Measurements from ENCODE around the gene BANF1. TPM values are rescaled to one million over a fixed set of nuclear protein-coding genes. Genes with fewer than 3 reads are reported as not detected.

BANF1 gene
- total and polyA plus RNA-seq, 9 of the 15 experiments (the other 6 are each of a cell fraction or from before 2014, with no cell fraction given), result 108 to 651 (median 263) TPM

DNA sequence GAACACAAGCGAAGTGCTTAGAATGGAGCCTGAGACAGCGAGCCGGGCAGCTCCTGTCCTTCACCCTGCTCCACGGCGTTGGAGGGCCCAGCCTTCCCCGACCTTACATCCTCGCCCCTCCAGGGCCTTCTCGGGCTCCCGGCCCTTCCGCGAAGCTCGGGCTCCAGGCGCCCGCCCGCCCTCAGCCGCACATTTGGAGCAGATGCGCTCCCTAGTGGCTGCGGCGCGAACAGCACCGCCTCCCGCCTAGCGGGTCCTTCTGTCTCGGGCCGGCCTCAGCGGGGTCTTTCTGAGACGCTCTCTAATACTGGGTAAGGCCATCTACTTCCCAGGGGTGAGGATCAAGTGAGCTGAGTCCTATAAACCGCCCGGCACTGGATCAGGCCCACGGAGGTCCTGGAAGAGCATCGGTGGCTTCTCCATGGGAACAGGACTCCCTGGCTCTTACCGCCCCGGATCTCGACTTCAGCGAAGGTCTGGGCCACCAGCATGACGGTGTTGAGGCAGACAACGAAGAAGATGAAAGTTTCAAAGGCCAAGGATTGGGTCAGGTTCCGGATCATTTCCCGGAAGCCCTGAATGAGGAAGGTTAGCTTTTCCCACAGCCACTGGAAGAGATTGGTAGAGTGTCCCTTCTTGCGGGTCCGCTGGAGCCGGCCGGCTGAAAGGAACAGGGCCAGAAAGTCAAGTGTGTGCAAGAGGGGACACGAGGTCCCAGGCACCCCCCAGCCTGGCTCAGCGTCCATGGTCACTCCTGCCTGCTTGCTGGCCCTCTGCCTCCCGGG, 20.3 kb downstream of the BANF1 start (continued):
- no peak for TF ChIP-seq RFX5 (IDR thresholded peaks at IDR 0.05; ENCODE audit: low read depth, low read length)
- no peak for TF ChIP-seq ZBTB1 (CRISPR knock-in tag; IDR thresholded peaks at IDR 0.05; ENCODE audit: borderline replicate concordance, low read depth)
- TF ChIP-seq HCFC1 (IDR thresholded peaks at IDR 0.05; ENCODE audit: low read depth, low read length), result 0 out of 2 replicates have a peak, but pooled peaks have one; percentile 31
- peak; percentile 21 for TF ChIP-seq NEUROD1 (IDR thresholded peaks at IDR 0.05; ENCODE audit: borderline replicate concordance, low read depth, low read length, partially characterized antibody)
- TF ChIP-seq, protein P1, sequence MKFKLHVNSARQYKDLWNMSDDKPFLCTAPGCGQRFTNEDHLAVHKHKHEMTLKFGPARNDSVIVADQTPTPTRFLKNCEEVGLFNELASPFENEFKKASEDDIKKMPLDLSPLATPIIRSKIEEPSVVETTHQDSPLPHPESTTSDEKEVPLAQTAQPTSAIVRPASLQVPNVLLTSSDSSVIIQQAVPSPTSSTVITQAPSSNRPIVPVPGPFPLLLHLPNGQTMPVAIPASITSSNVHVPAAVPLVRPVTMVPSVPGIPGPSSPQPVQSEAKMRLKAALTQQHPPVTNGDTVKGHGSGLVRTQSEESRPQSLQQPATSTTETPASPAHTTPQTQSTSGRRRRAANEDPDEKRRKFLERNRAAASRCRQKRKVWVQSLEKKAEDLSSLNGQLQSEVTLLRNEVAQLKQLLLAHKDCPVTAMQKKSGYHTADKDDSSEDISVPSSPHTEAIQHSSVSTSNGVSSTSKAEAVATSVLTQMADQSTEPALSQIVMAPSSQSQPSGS (CRISPR knock-in tag; IDR thresholded peaks at IDR 0.05), result no peak
- TF ChIP-seq ZFP30 (CRISPR knock-in tag; IDR thresholded peaks at IDR 0.05; ENCODE audit: borderline replicate concordance), result no peak
- no peak for TF ChIP-seq ZNF561 (CRISPR knock-in tag; conservative IDR thresholded peaks at IDR 0.05)
- TF ChIP-seq SRF (CRISPR knock-in tag; IDR thresholded peaks at IDR 0.05), result peak in 1 of 2 experiments; percentile 59; a peak in 1 of 4 replicates
- TF ChIP-seq, protein P2, sequence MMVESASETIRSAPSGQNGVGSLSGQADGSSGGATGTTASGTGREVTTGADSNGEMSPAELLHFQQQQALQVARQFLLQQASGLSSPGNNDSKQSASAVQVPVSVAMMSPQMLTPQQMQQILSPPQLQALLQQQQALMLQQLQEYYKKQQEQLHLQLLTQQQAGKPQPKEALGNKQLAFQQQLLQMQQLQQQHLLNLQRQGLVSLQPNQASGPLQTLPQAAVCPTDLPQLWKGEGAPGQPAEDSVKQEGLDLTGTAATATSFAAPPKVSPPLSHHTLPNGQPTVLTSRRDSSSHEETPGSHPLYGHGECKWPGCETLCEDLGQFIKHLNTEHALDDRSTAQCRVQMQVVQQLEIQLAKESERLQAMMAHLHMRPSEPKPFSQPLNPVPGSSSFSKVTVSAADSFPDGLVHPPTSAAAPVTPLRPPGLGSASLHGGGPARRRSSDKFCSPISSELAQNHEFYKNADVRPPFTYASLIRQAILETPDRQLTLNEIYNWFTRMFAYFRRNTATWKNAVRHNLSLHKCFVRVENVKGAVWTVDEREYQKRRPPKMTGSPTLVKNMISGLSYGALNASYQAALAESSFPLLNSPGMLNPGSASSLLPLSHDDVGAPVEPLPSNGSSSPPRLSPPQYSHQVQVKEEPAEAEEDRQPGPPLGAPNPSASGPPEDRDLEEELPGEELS (CRISPR knock-in tag; IDR thresholded peaks at IDR 0.05; ENCODE audit: borderline replicate concordance), result no peak
- TF ChIP-seq FIP1L1 (IDR thresholded peaks at IDR 0.05; ENCODE audit: low read depth, low read length, poor library complexity, severe bottlenecking), result peak; percentile 47
- no peak for TF ChIP-seq TOE1 (IDR thresholded peaks at IDR 0.05; ENCODE audit: borderline replicate concordance)
- no peak for TF ChIP-seq TOE1 (CRISPR knock-in tag; IDR thresholded peaks at IDR 0.05; ENCODE audit: borderline replicate concordance, low read depth)
- TF ChIP-seq, protein P3, sequence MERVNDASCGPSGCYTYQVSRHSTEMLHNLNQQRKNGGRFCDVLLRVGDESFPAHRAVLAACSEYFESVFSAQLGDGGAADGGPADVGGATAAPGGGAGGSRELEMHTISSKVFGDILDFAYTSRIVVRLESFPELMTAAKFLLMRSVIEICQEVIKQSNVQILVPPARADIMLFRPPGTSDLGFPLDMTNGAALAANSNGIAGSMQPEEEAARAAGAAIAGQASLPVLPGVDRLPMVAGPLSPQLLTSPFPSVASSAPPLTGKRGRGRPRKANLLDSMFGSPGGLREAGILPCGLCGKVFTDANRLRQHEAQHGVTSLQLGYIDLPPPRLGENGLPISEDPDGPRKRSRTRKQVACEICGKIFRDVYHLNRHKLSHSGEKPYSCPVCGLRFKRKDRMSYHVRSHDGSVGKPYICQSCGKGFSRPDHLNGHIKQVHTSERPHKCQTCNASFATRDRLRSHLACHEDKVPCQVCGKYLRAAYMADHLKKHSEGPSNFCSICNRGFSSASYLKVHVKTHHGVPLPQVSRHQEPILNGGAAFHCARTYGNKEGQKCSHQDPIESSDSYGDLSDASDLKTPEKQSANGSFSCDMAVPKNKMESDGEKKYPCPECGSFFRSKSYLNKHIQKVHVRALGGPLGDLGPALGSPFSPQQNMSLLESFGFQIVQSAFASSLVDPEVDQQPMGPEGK (CRISPR knock-in tag; IDR thresholded peaks at IDR 0.05; ENCODE audit: borderline replicate concordance), result no peak
- no peak for TF ChIP-seq HNRNPH1 (optimal IDR thresholded peaks at IDR 0.05; ENCODE audit: low read depth, low read length)
- TF ChIP-seq FUS (optimal IDR thresholded peaks at IDR 0.05; ENCODE audit: low read depth, low read length), result no peak
- no peak for TF ChIP-seq YBX1 (IDR thresholded peaks at IDR 0.05)
- TF ChIP-seq RB1 (IDR thresholded peaks at IDR 0.05; ENCODE audit: low read depth), result peak; percentile 96
- no peak for TF ChIP-seq POLR2AphosphoS5 (IDR thresholded peaks at IDR 0.05; ENCODE audit: control insufficient read depth, insufficient read depth, low read depth, low read length)
- no peak for TF ChIP-seq ZNF785 (CRISPR knock-in tag; IDR thresholded peaks at IDR 0.05)
- TF ChIP-seq KLF16 (IDR thresholded peaks at IDR 0.05), result peak; percentile 47; the same call in 1 of the 2 replicates
- TF ChIP-seq SAFB2 (IDR thresholded peaks at IDR 0.05; ENCODE audit: borderline replicate concordance, low read depth, low read length, severe bottlenecking), result no peak
- no peak; the same call in 1 of the 2 replicates for TF ChIP-seq EGR1 (conservative IDR thresholded peaks at IDR 0.05)
- TF ChIP-seq PHF20 (IDR thresholded peaks at IDR 0.05; ENCODE audit: partially characterized antibody), result no peak
